A549 (cell line): Measurements from ENCODE around the gene HSCB. TPM values are rescaled to one million over a fixed set of nuclear protein-coding genes. Genes with fewer than 3 reads are reported as not detected.
"Not testable (repeated sequence)": the region's sequence is repeated elsewhere in the genome, so short reads cannot be mapped to it uniquely, and the experiment has no call there.

Experiments used
- ATAC-seq, 2 experiments: fragments of 200-7000 bp in 1 of 2; fragments of >200 bp in 1 of 2; cut with Nextera tagmentation in 1 of 2; cut with Tn5 transposase in 1 of 2; 3 replicates each; pipeline versions ENCODE4 v1.8.0 to v1.9.1; 2018 to 2020; ENCODE audit warnings: mild to moderate bottlenecking in 1 of 2, moderate library complexity in 1 of 2
- CTCF ChIA-PET: fragments of 300-600 bp; sonication (Branson Sonifier 250); formaldehyde crosslinking; extraction: SDS; loops from one replicate; lab custom pipeline; 2021; ENCODE audit warnings: antibody characterized with exemption, inconsistent platforms; lab: Yijun Ruan, JAX
- POLR2A ChIA-PET: fragments of 350-600 bp; formaldehyde crosslinking; extraction: SDS; loops from one replicate; lab custom pipeline; 2021; ENCODE audit warnings: antibody characterized with exemption, inconsistent platforms; lab: Yijun Ruan, JAX
- DNase-seq, 2 experiments: peaks; one replicate each; pipeline versions ENCODE4 v3.0.0 to v3.0.0-alpha.2; 2011 to 2016; ENCODE audit warnings: low read depth in 1 of 2, low spot score in 1 of 2
- FAIRE-seq: peaks from 2 replicates; lab custom pipeline; 2011; peaks lifted over from hg19 to GRCh38; lab: Jason Lieb, UNC
- H3K27ac ChIP-seq, 2 experiments: fragments of >200 bp; sonication (Bioruptor Twin); formaldehyde crosslinking; 3 replicates each; pipeline ENCODE4 v1.5.1; 2016 to 2017
- H3K4me1 ChIP-seq: fragments of >200 bp; sonication (Bioruptor Twin); formaldehyde crosslinking; 3 replicates; pipeline ENCODE4 v1.6.1; 2016
- H3K4me2 ChIP-seq: fragments of >200 bp; sonication (Bioruptor Twin); formaldehyde crosslinking; 3 replicates; pipeline ENCODE4 v1.6.1; 2016
- H3K4me3 ChIP-seq: fragments of >200 bp; sonication (Bioruptor Twin); formaldehyde crosslinking; 3 replicates; pipeline ENCODE4 v1.5.1; 2016
- H3K9me3 ChIP-seq: fragments of >200 bp; sonication (Bioruptor Twin); formaldehyde crosslinking; 3 replicates; pipeline ENCODE4 v1.6.1; 2016
- BHLHE40 ChIP-seq: IDR thresholded peaks from 2 replicates; pipeline ENCODE4 v1.6.1; 2012; ENCODE audit warnings: low read depth, low read length, inconsistent platforms
- CHD2 ChIP-seq: fragments of 150-350 bp; IDR thresholded peaks from 2 replicates; pipeline ENCODE4 v1.6.1; 2014; ENCODE audit warnings: low read length; ENCODE audit not compliant: partially characterized antibody
- EHMT2 ChIP-seq: fragments of 200-600 bp; sonication (generic); IDR thresholded peaks from 2 replicates; pipeline ENCODE4 v1.6.1; 2016; ENCODE audit warnings: antibody characterized with exemption, low read depth, mild to moderate bottlenecking, moderate library complexity
- EP300 ChIP-seq, 2 experiments: fragments of >200 bp; sonication (Bioruptor Twin); formaldehyde crosslinking; IDR thresholded peaks; 2 replicates in 1 of 2; 3 replicates in 1 of 2; pipeline ENCODE4 v1.6.1; 2016 to 2017
- FOSL2 ChIP-seq, 2 experiments: fragments of 450-650 bp in 1 of 2; fragments of >200 bp in 1 of 2; sonication (Bioruptor Twin) in 1 of 2; formaldehyde crosslinking; IDR thresholded peaks; 2 replicates each; pipeline versions ENCODE4 v1.5.0 to v1.6.1; 2016 to 2020; ENCODE audit warnings: mild to moderate bottlenecking in 1 of 2, moderate library complexity in 1 of 2
- FOXS1 ChIP-seq: fragments of 250-450 bp; sonication (Bioruptor Pico); IDR thresholded peaks from 2 replicates; pipeline ENCODE4 v1.5.0; 2020; ENCODE audit warnings: mild to moderate bottlenecking, moderate library complexity
- HDAC2 ChIP-seq: fragments of 200-600 bp; sonication (generic); IDR thresholded peaks from 2 replicates; pipeline ENCODE4 v1.6.1; 2016
- HOXB13 ChIP-seq: fragments of 250-450 bp; sonication (Bioruptor Pico); IDR thresholded peaks from 2 replicates; pipeline ENCODE4 v1.5.0; 2020; ENCODE audit warnings: low read depth, mild to moderate bottlenecking, moderate library complexity
- HOXB5 ChIP-seq: fragments of 250-450 bp; sonication (Bioruptor Pico); IDR thresholded peaks from 2 replicates; pipeline ENCODE4 v1.5.0; 2020; ENCODE audit warnings: mild to moderate bottlenecking, moderate library complexity
- JUNB ChIP-seq: fragments of >200 bp; sonication (Bioruptor Twin); formaldehyde crosslinking; IDR thresholded peaks from 2 replicates; pipeline ENCODE4 v1.6.1; 2016
- KDM5A ChIP-seq: fragments of 200-600 bp; sonication (generic); IDR thresholded peaks from 2 replicates; pipeline ENCODE4 v1.6.1; 2016; ENCODE audit warnings: antibody characterized with exemption, mild to moderate bottlenecking
- MAZ ChIP-seq: fragments of 150-350 bp; IDR thresholded peaks from 2 replicates; pipeline ENCODE4 v1.6.1; 2014; ENCODE audit warnings: antibody characterized with exemption, low read depth, low read length, borderline replicate concordance
- MYC ChIP-seq: IDR thresholded peaks from 2 replicates; pipeline ENCODE4 v1.6.1; 2012; ENCODE audit warnings: mild to moderate bottlenecking, inconsistent platforms, low read length, improper control_type of control experiment, borderline replicate concordance
- PHF8 ChIP-seq: fragments of 200-600 bp; sonication (generic); IDR thresholded peaks from 2 replicates; pipeline ENCODE4 v1.6.1; 2016; ENCODE audit warnings: low read depth, mild to moderate bottlenecking, antibody characterized with exemption, moderate library complexity, borderline replicate concordance
- POLR2A ChIP-seq: IDR thresholded peaks from 2 replicates; pipeline ENCODE4 v1.6.1; 2012; ENCODE audit warnings: mild to moderate bottlenecking, low read length
- RFX5 ChIP-seq: fragments of 450-650 bp; IDR thresholded peaks from 2 replicates; pipeline ENCODE4 v1.7.1; 2014; ENCODE audit warnings: antibody characterized with exemption, mild to moderate bottlenecking, moderate library complexity
- SMC3 ChIP-seq: fragments of >200 bp; sonication (Bioruptor Twin); formaldehyde crosslinking; IDR thresholded peaks from 3 replicates; pipeline ENCODE4 v1.6.1; 2018; ENCODE audit warnings: inconsistent platforms
- WGBS: methylation state at CpG from one replicate; pipeline ENCODE4 v1.1.6; 2017; ENCODE audit errors: missing lambda C conversion rate; 5-methylcytosine and 5-hydroxymethylcytosine counted together
- polyA plus RNA-seq, 4 experiments: library from polyadenylated mRNA; depleted of rRNA in 3 of 4; stranded (reverse); fragments of >200 nt; fragmentation: RNase III in 1 of 4; extraction: RNeasy Plus Mini Kit Qiagen cat#74134 plus additional on column Dnase treatment in 1 of 4; gene quantifications; 2 replicates in 3 of 4; 3 replicates in 1 of 4; pipeline ENCODE4 v1.2.3, GENCODE V29; 2011 to 2017
- TF ChIP-seq, protein P1 (sequence below): IDR thresholded peaks from 2 replicates; pipeline ENCODE4 v1.6.1; 2012
- TF ChIP-seq, protein P2 (sequence below): fragments of 250-450 bp; sonication (Bioruptor Pico); IDR thresholded peaks from 2 replicates; pipeline ENCODE4 v1.5.0; 2020; ENCODE audit warnings: low read depth, mild to moderate bottlenecking, moderate library complexity
- TF ChIP-seq, protein P3 (sequence below): fragments of 250-450 bp; sonication (Bioruptor Pico); IDR thresholded peaks from 2 replicates; pipeline ENCODE4 v1.5.0; 2021; ENCODE audit warnings: mild to moderate bottlenecking, moderate library complexity, borderline replicate concordance
- TF ChIP-seq, protein P4 (sequence below): fragments of >200 bp; sonication (Bioruptor Twin); formaldehyde crosslinking; IDR thresholded peaks from 3 replicates; pipeline ENCODE4 v1.6.1; 2016

The HSCB gene
- polyA plus RNA-seq, 2 of the 4 experiments (the other 2 are of a cell fraction) = 17.2 to 22.4 TPM

DNA sequence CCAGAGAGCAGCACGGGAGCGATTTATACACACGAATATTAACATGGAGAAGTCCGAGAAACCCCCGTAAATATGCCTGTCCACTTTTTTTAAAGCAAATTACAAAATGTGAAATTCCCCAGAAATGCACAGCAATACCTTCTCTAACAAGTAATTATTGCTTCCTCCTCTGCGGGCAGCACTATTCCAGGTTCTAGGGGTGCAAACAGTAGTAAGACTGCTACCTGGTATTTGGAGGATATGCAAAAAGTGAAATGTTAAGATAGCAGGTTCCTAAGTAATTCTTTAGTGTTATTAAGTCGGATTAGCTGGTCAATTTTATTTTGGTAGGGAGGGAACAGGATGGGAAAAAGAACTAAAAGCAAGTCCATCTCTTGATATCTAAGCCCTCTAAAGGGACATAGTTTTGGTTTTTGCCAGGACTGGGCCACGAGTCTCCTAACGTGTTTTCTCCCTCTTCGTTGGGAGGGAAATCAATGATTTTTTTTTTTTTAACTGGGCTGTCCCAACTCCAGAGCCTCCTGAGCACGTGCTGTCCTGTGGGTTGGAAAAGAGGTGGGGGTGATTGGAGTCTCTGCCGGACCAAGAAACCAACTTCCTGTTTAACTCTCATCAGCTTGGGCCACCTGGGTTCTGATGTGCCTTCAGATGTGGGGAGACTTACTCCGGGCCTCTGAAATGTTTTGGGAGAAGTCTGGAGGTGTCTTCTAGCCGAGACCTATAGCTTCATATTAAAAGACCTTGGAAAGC lies 60.2 kb downstream of the HSCB start:
- no peak for ATAC-seq
- H3K27ac ChIP-seq = peak overlapping the region; percentile 91 to 100
- H3K4me2 ChIP-seq = peak overlapping the region; percentile 81
- H3K4me1 ChIP-seq = peaks cover 21% of the 10 kb centered on the region; the same call in 2 of the 3 replicates
- CTCF ChIA-PET = interaction anchor here (0.7 to 3.0 kb wide), 5 partner anchors 27 to 725 kb away, joined by 3 to 13 read pairs (median 4); no protein-coding TSS in a partner anchor
- TF ChIP-seq CHD2 (no peak), POLR2A (no peak), MAZ (no peak), JUNB (no peak), SMC3 (no peak), PHF8 (no peak), EHMT2 (no peak), FOSL2 (IDR thresholded peaks at IDR 0.05) (no peak), FOSL2 (CRISPR knock-in tag; IDR thresholded peaks at IDR 0.05) (no peak), MYC (no peak), RFX5 (no peak), FOXS1 (CRISPR knock-in tag) (no peak), EP300 (IDR thresholded peaks at IDR 0.05) (no peak), BHLHE40 (no peak), HDAC2 (no peak)
- TF ChIP-seq, protein P1, sequence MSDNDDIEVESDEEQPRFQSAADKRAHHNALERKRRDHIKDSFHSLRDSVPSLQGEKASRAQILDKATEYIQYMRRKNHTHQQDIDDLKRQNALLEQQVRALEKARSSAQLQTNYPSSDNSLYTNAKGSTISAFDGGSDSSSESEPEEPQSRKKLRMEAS = no peak
- TF ChIP-seq, protein P2, sequence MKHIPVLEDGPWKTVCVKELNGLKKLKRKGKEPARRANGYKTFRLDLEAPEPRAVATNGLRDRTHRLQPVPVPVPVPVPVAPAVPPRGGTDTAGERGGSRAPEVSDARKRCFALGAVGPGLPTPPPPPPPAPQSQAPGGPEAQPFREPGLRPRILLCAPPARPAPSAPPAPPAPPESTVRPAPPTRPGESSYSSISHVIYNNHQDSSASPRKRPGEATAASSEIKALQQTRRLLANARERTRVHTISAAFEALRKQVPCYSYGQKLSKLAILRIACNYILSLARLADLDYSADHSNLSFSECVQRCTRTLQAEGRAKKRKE = no peak
- TF ChIP-seq, protein P3, sequence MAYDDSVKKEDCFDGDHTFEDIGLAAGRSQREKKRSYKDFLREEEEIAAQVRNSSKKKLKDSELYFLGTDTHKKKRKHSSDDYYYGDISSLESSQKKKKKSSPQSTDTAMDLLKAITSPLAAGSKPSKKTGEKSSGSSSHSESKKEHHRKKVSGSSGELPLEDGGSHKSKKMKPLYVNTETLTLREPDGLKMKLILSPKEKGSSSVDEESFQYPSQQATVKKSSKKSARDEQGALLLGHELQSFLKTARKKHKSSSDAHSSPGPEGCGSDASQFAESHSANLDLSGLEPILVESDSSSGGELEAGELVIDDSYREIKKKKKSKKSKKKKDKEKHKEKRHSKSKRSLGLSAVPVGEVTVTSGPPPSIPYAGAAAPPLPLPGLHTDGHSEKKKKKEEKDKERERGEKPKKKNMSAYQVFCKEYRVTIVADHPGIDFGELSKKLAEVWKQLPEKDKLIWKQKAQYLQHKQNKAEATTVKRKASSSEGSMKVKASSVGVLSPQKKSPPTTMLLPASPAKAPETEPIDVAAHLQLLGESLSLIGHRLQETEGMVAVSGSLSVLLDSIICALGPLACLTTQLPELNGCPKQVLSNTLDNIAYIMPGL (CRISPR knock-in tag) = no peak
- TF ChIP-seq, all 56 proteins: peak for 0
- no peaks in the 10 kb centered on the region for H3K9me3 ChIP-seq
- no peak for FAIRE-seq
- WGBS = 55% methylated on average over 14 of the region's 14 CpGs
- H3K4me3 ChIP-seq = no peak overlapping the region; the same call in 2 of the 3 replicates
- POLR2A ChIA-PET = interaction anchor here (0.6 kb wide), 1 partner anchor 23 kb away, joined by 8 read pairs; no protein-coding TSS in a partner anchor
- no peak for DNase-seq

DNA sequence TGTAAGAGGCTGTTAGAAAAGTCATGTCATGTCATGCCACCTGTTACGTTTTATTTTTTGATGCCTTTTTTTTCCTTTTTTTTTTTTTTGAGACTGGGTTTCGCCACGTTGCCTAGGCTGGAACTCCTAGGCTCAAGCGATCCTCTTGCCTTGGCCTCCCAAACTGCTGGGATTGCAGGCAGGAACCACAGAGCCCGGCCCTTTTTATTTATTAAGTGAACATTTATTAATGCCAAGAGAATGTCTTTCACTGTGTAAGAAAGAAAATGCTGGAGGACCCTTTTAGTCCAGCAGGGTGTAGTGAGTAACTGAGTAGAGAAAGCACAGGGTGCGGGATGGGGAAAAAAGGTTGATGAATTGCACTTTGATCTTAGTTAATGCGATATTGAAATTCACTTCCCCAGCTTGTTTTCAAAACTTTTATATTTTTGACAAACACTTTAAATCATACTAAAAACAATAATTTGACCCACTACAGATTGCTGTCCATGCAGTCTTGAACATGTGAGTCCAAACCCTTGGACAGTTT lies 60.8 kb downstream of the HSCB start:
- no peak for FAIRE-seq
- POLR2A ChIA-PET = no interaction called here
- 80% methylated on average over 7 of the region's 7 CpGs for WGBS
- no peak overlapping the region for H3K4me3 ChIP-seq
- H3K4me2 ChIP-seq = peak overlapping the region; percentile 81; the same call in 1 of the 3 replicates
- ATAC-seq = no peak
- DNase-seq = no peak
- no peak for TF ChIP-seq RFX5
- TF ChIP-seq JUNB = no peak
- TF ChIP-seq, protein P4, sequence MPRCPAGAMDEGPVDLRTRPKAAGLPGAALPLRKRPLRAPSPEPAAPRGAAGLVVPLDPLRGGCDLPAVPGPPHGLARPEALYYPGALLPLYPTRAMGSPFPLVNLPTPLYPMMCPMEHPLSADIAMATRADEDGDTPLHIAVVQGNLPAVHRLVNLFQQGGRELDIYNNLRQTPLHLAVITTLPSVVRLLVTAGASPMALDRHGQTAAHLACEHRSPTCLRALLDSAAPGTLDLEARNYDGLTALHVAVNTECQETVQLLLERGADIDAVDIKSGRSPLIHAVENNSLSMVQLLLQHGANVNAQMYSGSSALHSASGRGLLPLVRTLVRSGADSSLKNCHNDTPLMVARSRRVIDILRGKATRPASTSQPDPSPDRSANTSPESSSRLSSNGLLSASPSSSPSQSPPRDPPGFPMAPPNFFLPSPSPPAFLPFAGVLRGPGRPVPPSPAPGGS = no peak
- no peak for TF ChIP-seq HOXB13
- TF ChIP-seq, protein P1 = no peak; the same call in 1 of the 2 replicates
- no peak for TF ChIP-seq HOXB5 (CRISPR knock-in tag)
- TF ChIP-seq KDM5A = no peak
- peak overlapping the region; percentile 91 to 100; a peak in 4 of 6 replicates for H3K27ac ChIP-seq
- H3K9me3 ChIP-seq = no peaks in the 10 kb centered on the region
- H3K4me1 ChIP-seq = peaks cover 16% of the 10 kb centered on the region; the same call in 2 of the 3 replicates
- CTCF ChIA-PET = interaction anchor here (0.7 to 3.0 kb wide), 7 partner anchors 10 to 726 kb away, joined by 3 to 13 read pairs (median 4); no protein-coding TSS in a partner anchor

DNA sequence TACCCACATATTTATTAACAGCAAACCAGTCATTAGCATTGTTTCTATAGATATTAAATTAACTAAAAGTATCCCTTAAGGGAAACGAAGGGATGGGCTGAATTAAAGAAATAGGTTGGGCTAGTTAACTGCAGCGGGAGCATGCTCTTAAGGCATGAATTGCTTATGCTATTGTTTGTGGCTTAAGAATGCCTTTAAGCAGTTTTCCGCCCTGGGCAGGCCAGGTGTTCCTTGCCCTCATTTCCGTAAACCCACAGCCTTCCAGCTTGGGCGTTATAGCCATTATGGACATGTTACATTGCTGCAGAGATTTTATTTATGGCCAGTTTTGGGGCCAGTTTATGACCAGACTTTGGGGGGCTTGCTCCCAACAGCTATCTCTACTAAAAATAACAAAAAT lies 63.6 kb downstream of the HSCB start:
- POLR2A ChIA-PET, H3K4me3 ChIP-seq, DNase-seq, H3K4me2 ChIP-seq, H3K27ac ChIP-seq, ATAC-seq, H3K9me3 ChIP-seq, FAIRE-seq: not testable (repeated sequence)
- CTCF ChIA-PET = interaction anchor here (2.5 to 3.0 kb wide), 2 partner anchors 24 to 205 kb away, joined by 10 to 13 read pairs; no protein-coding TSS in a partner anchor
- 88% methylated on average over 5 of the region's 5 CpGs for WGBS
- H3K4me1 ChIP-seq = peaks cover 16% of the 10 kb centered on the region; the same call in 2 of the 3 replicates
